ENCODE results near the gene ROR1. TPM values are rescaled to one million over a fixed set of nuclear protein-coding genes. Genes with fewer than 3 reads are reported as not detected.

The ROR1 gene
- total RNA-seq, 1 donor from 2014 or later: 30.3 TPM

DNA sequence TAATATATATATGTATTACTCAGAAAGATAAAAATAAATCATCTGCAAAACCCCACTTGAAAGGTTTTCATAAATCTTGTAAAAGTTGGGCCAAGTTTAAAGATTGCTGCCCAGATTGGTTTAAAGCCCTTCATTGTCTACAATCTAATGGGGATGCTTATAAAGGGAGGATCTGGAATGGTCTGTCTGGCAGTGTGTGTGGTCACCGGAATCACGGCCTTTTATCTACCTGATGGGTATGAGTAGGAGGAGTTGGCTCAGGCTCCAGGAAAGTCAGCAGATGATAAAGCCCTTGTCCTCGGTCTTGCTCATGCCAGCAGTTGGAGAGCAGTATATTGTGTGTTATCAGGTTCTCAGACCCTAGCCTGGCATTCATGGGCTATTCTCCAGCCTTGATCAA lies 197.7 kb downstream of the ROR1 start:
- peaks cover 4% of the 10 kb centered on the region for H4K20me1 ChIP-seq (ENCODE audit: low read depth)
- Mint-ChIP-seq H3K36me3 (peaks cover 6% of the 10 kb centered on the region), H3K27me3 (ENCODE audit: insufficient read depth, low read depth) (no peaks in the 10 kb centered on the region), H3K27ac (no peak overlapping the region), H3K4me1 (peaks cover 10% of the 10 kb centered on the region), H3K9me3 (no peaks in the 10 kb centered on the region), H3K4me3 (no peak overlapping the region)
- H3K36me3 ChIP-seq: no peaks in the 10 kb centered on the region
- no peak for DNase-seq (ENCODE audit: low spot score)
- TF ChIP-seq EZH2 (IDR thresholded peaks at IDR 0.05): no peak
- TF ChIP-seq, protein P1, sequence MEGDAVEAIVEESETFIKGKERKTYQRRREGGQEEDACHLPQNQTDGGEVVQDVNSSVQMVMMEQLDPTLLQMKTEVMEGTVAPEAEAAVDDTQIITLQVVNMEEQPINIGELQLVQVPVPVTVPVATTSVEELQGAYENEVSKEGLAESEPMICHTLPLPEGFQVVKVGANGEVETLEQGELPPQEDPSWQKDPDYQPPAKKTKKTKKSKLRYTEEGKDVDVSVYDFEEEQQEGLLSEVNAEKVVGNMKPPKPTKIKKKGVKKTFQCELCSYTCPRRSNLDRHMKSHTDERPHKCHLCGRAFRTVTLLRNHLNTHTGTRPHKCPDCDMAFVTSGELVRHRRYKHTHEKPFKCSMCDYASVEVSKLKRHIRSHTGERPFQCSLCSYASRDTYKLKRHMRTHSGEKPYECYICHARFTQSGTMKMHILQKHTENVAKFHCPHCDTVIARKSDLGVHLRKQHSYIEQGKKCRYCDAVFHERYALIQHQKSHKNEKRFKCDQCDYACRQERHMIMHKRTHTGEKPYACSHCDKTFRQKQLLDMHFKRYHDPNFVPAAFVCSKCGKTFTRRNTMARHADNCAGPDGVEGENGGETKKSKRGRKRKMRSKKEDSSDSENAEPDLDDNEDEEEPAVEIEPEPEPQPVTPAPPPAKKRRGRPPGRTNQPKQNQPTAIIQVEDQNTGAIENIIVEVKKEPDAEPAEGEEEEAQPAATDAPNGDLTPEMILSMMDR (IDR thresholded peaks at IDR 0.05): no peak
- no peak for TF ChIP-seq EZH2phosphoT487 (IDR thresholded peaks at IDR 0.05)
- no peaks in the 10 kb centered on the region for H3K27me3 ChIP-seq
- no peaks in the 10 kb centered on the region for H3K4me1 ChIP-seq
- peaks cover 93% of the 10 kb centered on the region for H3K79me2 ChIP-seq (ENCODE audit: low read depth)
- H2AFZ ChIP-seq (replicated peaks): no peak overlapping the region
- H3K9ac ChIP-seq: no peak overlapping the region
- H3K4me2 ChIP-seq: no peak overlapping the region
- H3F3A ChIP-seq (ENCODE audit: low read depth): no peaks in the 10 kb centered on the region
- H3K27ac ChIP-seq: no peak overlapping the region
- H3K4me3 ChIP-seq: no peak overlapping the region
- no peaks in the 10 kb centered on the region for H3K9me3 ChIP-seq (ENCODE audit: low read depth)

DNA sequence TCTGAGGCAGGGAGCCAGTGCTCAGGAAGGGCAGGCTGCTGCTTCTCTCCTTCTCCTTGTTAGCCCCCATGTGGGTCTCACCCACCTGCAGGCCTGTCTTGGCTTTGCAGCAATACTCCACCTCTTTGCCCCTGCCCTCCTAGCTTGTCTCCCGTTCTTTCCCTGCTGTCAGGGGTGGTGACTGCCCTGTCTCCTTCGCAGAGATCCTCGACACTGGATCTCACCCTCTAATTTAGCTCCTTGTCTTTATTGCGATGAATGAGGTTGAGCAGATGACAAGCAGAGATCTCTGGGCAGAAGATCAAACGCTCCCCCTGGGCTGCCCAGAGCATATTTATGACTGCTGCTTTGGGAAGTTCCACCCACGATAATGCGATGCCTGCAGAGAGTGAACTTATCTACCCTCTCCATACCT lies 199.2 kb downstream of the ROR1 start:
- Histone ChIP-seq H3K27me3 (no peaks in the 10 kb centered on the region), H3K79me2 (ENCODE audit: low read depth) (peaks cover 93% of the 10 kb centered on the region)
- peaks cover 10% of the 10 kb centered on the region for H3K4me1 Mint-ChIP-seq

DNA sequence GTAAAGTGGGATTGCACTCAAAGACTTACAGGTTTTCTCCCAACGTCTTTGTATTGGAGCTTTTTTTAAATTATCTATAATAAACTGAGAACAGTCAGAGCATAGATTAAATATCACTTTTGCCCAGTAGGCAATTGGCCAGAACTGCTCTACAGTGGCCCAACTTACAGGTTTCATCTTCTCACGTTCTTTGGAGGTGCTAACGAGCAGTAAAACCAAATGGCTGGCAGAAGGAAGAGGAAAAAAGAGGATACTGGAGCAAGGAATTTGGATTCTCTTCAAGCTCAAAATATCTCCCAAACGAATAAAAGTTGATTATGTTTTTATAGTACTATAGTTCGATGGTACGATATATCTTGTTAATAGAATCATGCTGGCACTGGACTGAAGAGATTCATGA lies 201.1 kb downstream of the ROR1 start:
- H3K9ac ChIP-seq: no peak overlapping the region
- peaks cover 4% of the 10 kb centered on the region for H3K4me1 Mint-ChIP-seq

More for the DNA sequence above, 199.2 kb downstream of the ROR1 start:
- Histone ChIP-seq H3K4me2 (no peak overlapping the region), H3K27ac (no peak overlapping the region), H3K9me3 (ENCODE audit: low read depth) (no peaks in the 10 kb centered on the region), H3K9ac (no peak overlapping the region), H2AFZ (replicated peaks) (no peak overlapping the region), H3K4me1 (no peaks in the 10 kb centered on the region), H3F3A (ENCODE audit: low read depth) (no peaks in the 10 kb centered on the region), H3K4me3 (no peak overlapping the region), H3K36me3 (no peaks in the 10 kb centered on the region), H4K20me1 (ENCODE audit: low read depth) (peaks cover 4% of the 10 kb centered on the region)
- no peak for DNase-seq (ENCODE audit: low spot score)
- Mint-ChIP-seq H3K27ac (no peak overlapping the region), H3K4me3 (no peak overlapping the region), H3K9me3 (no peaks in the 10 kb centered on the region), H3K36me3 (peaks cover 6% of the 10 kb centered on the region), H3K27me3 (ENCODE audit: insufficient read depth, low read depth) (no peaks in the 10 kb centered on the region)
- TF ChIP-seq, protein P1 (IDR thresholded peaks at IDR 0.05): no peak
- no peak for TF ChIP-seq EZH2 (IDR thresholded peaks at IDR 0.05)
- no peak for TF ChIP-seq EZH2phosphoT487 (IDR thresholded peaks at IDR 0.05)

More for the DNA sequence above, 201.1 kb downstream of the ROR1 start:
- peaks cover under 1% of the 10 kb centered on the region for H3K36me3 Mint-ChIP-seq
- H3K27me3 ChIP-seq: no peaks in the 10 kb centered on the region
- DNase-seq (ENCODE audit: low spot score): no peak
- no peaks in the 10 kb centered on the region for H3K36me3 ChIP-seq
- H3K4me1 ChIP-seq: no peaks in the 10 kb centered on the region
- no peak overlapping the region for H3K27ac ChIP-seq
- no peaks in the 10 kb centered on the region for H3F3A ChIP-seq (ENCODE audit: low read depth)
- no peaks in the 10 kb centered on the region for H3K9me3 ChIP-seq (ENCODE audit: low read depth)
- peaks cover 4% of the 10 kb centered on the region for H4K20me1 ChIP-seq (ENCODE audit: low read depth)
- no peaks in the 10 kb centered on the region for H3K9me3 Mint-ChIP-seq
- no peak overlapping the region for H3K27ac Mint-ChIP-seq
- H3K4me3 Mint-ChIP-seq: no peak overlapping the region
- H3K27me3 Mint-ChIP-seq (ENCODE audit: insufficient read depth, low read depth): no peaks in the 10 kb centered on the region
- H2AFZ ChIP-seq (replicated peaks): no peak overlapping the region
- H3K4me3 ChIP-seq: no peak overlapping the region
- no peak for TF ChIP-seq EZH2phosphoT487 (IDR thresholded peaks at IDR 0.05)
- no peak for TF ChIP-seq EZH2 (IDR thresholded peaks at IDR 0.05)
- TF ChIP-seq, protein P1 (IDR thresholded peaks at IDR 0.05): no peak
- peaks cover 92% of the 10 kb centered on the region for H3K79me2 ChIP-seq (ENCODE audit: low read depth)
- no peak overlapping the region for H3K4me2 ChIP-seq

All from neural progenitor cell (in vitro differentiated cells).